ENCODE results near the gene CAMK4.
"Not testable (repeated sequence)": the region's sequence is repeated elsewhere in the genome, so short reads cannot be mapped to it uniquely, and the experiment has no call there.

The CAMK4 gene

DNA sequence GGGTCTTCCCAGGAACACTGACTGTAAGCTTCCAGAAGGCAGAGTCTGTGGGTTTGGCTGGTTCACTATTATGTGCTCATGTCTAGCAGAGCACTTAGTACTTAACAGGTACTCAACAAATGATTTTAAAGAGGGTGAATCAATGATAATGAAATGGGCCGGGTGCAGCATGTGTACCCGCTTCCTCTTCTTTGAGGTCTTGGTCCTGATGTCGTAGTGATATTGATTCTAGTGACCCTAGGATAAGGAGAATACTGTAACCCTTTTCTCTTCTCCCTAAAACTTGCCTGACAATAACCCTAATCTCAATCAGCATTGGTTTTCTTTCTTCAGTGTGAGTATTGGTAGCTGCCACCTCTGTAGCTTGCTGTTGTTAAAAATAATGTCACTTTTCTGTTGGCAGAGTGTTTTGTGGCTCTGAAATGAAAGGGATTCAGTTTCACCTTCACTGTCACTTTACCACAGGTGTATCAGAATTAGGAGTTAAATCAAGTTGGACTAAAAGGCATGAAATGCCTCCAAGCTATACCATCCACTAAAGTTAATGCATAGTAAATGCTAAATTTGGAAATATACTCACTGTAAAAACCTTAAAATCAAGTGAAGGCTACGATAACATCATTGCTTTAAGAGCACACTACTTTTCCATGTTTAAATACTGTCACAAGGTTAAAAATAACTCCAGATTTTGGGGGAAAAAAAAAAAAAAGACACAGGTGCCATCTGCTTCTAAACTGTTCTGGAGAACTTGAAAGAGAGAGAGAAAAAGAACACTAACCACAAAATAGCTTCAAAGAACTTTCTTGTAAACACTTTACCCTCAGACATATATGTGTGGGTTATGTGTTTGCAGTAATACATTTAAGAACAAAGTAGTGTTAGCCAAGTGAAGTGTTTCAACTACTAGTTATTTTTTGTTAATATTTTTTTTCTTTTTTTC lies 6.0 kb downstream of the CAMK4 start:
- DNase-seq, result no peak

DNA sequence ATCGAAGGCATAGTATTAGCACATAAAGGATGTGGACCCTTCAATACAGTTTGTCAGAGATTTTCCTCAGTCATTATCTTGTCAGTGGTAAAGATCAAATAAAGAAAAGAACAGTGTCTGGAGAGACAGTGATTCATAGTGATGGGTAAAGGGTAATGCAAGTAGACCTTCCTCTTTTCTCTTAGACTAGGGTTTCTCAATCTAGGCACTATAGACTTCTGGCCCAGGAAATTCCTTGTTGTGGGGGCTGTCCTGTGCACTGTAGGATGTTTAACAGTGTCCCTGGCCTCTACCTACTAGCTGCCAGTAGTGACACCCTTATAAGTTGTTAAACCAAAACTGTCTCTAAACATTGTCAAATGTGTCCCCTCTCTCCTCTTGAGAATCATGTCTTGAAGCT lies 6.9 kb downstream of the CAMK4 start:
- no peak for DNase-seq

DNA sequence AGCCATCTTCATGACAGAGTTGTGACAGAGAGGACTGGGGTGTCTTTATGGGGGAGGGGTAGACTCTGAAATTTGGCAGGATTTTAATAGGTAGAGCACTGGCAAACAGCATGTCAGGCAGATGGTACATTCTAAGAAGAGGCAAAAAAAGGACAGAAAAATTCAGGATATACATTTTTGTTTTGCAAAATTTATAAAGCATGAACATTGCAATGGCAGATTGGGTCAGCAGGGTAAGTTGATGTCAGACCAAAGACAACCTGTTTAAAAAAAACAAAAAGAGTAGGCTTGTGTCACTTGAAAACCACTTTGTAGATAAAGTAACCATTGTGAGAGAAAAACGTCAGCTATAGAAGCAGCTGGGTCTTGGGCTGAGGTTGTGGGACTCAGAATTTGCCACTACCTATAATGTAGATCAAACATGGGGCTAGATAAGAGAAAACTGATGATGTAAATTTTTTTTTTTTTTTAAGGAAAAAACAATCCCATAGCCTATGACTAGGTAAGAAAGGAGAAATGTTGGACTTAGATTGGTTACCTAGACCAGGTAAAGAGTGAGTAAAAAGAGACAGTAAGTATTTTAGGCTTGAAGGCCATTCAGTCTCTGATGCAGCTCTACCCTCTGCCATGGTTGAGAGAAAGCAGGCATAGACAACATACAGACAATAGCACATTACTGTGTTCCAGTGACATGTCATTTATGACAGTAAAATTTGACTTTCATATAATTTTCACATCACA lies 8.3 kb downstream of the CAMK4 start:
- no peak for DNase-seq

DNA sequence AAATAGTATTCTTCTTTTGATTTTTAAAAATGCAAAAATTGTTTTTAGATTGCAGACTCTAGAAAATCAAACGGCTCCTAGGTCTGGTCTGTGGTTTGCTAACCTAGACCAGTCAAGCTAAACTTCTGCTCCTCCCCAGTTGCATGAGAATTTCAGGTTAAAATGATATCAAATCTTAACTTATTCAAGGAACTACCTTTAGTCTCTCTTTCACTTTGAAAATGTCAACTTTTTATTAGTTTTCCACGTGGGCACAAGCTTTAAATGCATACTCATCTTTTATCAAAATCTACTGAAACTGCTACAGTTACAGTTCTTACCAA lies 8.8 kb downstream of the CAMK4 start:
- DNase-seq, result no peak

DNA sequence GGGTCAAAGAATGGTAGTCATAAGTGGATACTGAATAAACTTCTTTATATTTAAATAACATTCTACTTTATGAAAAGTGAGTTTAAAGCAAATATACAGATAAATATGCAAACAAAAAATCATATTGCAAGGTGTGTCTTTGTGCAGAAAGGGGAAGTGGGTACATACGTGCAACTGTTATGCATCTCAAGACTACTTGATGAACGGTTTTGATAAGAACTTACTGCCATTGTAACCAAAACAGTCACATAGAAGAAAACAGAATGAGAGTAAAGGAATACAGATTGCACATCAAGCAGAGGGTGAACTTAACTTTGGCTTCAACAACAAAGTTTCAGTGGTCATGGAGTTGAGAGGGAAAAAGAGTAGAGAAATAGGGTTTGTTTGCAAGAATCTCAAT lies 9.9 kb downstream of the CAMK4 start:
- DNase-seq, result no peak

DNA sequence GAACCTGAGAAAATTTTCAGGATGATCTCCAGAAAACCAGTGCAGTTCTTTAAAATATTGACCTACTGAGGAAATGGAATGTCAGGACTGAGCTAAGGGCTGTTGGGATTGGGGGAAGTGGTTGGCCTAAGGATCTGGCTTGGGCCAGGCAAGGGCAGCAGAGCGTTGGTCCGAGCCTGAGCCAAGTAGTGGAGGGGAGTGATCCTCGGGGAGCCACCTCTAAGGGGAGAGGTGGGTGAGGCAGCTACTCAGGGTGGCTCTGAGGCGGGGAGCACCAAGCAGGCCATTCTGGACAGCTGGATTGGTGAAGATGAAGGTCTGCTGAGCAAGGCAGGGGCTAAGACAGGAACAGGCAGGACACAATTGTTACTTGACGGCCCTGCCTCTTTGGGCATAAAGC lies 11.5 kb downstream of the CAMK4 start:
- DNase-seq, result no peak

DNA sequence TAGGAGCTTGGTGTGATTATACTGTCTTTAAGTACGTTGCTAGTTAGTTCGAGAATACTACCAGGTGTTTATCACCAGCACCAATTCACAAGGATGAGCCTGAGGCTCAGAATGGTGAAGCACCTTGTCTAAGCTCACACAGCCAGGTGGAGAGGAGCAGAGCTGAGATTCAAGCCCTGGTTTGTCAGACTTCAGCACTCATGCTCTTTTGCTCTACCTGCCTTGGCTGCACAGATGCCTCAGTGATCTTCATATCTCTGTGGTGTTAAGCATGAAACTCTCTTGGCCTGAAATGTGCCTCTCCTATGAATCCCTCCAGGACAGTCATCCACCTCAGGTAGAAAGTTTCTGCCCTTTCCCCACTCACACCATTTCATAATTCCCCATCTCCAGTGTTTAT lies 12.2 kb downstream of the CAMK4 start:
- no peak for DNase-seq

DNA sequence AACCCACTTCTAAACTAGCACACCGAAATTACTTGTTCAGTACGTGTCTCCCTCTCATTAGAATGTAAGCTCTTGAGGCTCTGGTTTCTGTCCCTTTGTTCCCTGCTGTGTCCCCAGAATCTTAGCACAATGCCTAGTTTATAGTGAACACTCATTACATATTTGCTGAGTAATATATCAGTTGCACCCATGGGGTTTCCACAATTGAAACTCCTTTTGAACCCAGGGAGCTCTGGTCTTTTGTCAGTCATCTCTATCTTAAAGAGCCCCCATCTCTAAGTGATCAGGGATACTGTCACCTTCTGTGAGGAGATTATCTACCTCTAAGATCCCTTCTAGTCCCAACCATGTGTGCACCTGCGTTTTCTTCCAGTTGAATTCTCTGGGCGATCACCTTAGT lies 12.8 kb downstream of the CAMK4 start:
- DNase-seq, result no peak

DNA sequence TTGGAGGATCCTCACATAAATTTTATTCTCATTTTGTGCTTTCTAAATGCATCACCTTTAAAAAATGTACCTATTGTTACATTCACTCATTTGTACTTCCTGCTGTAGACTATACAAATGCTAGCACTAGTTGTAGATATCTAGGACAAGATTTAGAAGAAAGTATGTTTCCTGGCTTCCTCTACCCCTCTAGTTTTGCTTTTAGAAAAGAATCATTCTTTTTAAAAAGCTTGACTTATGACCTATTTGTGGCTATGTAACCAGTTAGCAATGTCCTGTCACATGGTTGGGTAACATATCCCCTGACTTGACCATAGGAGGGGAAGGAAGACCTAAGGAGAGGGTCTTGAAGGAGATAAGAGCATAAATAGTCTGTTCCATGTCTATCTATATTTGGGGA lies 13.3 kb downstream of the CAMK4 start:
- no peak for DNase-seq

DNA sequence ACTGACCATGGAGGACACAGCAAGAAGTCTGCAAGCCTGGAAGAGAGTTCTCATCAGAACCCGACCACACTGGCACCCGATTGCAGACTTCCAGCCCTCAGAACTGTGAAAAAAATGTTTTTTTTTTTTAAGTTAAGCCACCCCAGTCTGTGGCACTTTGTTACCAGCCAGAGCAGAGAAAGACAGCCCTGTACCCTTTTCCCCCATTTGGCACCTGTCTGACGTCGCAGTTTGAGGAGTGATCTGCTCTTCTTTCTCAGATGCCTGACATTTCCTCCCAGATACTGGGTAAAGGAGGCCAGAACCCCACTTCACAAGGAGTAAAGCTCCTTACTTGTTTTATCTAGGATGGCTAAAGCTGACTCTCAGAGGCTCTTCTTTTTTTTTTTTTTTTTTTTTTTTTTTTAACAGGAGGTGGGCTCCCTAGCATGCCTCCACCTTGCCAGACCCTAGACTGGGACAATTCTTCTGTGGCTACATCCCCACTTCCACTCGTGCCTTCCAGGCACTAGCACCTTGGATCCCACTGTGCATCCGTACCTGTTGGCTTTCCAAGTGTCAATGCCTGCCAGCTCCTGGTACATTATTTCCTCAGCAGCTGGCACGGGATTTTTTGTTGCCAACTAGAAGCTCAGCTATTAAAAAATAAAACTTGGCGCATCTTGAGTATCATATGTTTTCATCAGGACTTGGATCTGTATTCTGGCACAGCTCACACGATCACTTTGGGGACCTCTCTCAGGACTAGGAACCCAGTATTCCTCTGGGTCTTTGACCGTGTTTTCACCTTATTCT lies 14.4 kb downstream of the CAMK4 start:
- DNase-seq, result no peak

DNA sequence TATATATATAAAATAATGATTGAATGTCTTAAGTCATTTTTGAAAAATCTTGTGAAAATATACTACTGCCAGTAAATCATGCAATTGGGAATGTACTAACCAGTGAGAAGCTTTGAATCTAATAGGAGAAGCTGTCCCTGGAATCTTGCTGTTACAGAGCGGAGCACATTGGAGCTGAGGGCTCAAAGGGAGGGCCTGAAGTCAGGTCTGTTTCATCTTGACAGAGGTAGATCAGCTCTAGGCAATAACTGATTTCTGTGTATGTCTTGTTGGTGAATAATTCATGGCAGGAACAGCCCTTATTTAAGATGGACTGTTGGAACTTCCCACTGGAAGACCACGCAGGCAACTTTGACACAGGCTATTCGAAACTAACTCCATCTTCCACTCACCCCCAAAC lies 17.5 kb downstream of the CAMK4 start:
- DNase-seq, result no peak

DNA sequence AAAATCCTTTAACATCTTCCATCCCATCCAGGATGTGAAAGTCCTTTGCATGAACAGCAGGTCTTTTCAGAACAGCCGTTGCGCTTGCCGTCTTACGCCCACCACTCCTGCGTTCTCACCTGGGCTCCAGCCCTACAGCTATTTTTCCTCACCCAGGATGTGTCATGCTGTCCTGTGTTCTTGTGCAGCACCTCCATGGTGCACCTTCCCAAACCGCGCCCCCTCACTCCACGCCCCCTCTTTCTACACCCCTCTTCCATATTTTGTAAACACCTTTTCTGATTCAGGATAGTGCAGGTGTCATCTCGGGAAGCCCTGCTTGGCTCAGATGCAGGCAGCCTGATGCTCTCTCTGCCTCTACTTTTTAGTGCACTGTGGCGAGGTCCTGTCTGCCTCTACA lies 18.4 kb downstream of the CAMK4 start:
- no peak for DNase-seq

DNA sequence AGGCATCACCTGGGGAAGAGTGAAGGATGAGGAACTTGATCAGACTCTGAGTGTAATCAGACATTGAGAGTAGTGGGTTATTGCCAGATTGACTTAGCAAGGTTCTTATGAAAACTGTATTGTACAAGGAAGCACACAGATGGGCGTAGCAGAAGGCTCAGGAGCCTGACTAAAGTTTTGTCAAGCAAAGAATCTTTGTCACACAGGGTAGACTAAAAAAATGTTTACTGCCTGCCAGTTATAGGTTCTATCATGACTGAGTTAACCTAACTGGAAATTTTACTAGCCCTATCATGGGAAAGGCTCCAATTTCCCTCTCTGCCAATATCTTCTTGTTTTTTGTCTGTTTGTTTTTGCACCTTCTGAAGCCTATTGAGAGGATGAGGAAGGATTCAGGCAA lies 19.1 kb downstream of the CAMK4 start:
- no peak for DNase-seq

DNA sequence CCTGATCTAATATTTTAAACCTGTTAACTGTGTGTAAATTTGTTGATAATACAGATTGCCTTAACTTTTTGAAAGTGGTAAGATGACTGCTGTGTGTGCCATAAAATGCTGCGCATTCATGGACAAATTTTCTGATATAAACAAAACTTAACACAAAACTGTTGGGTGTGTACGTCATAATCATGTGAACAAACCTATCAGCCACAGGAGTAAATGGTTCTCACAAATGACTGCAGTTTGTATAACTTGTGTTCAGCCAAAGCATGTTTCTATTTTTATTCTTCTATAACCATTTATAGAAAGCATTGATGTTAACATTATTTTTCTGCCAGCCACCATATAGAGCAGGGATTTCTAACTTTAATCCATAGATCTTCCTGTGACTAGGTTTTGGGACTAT lies 21.5 kb downstream of the CAMK4 start:
- DNase-seq, result no peak

DNA sequence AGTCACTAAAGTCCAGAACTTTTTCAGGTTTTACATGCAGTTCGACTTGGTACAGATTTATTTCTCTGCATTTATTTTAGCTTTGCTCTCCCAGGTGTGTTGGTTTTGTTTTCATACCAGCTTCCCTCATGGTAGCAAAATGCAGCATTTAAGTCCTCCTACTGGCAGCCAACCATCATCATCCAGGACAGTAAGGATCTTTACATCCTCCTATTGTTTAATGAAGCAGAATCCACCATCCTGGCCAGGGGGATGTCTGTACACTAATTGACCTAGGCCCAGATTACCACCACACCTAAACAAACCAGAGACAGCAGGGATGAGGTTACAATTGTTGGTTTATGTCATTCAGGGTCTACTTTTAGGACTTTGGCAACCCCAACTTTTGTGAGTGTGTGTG lies 22.3 kb downstream of the CAMK4 start:
- DNase-seq, result no peak

DNA sequence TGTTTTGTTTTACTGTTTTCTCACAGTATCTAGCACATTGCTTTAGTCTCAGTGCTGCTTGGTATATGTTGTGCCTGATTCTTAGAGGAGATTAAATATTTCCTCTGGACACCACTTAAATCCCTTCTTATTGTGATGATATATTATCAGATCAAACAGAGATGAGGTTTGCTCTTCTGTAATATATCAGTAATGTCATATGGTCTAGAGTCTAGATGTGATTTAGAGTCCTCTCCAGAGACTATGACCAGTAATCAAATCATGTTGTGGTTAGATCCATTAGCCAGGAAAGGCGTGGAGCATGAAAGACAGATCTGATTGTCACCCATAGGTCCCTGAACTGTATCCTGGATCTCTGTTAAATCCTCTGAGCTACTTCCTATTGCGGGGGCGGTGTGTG lies 24.4 kb downstream of the CAMK4 start:
- no peak for DNase-seq

DNA sequence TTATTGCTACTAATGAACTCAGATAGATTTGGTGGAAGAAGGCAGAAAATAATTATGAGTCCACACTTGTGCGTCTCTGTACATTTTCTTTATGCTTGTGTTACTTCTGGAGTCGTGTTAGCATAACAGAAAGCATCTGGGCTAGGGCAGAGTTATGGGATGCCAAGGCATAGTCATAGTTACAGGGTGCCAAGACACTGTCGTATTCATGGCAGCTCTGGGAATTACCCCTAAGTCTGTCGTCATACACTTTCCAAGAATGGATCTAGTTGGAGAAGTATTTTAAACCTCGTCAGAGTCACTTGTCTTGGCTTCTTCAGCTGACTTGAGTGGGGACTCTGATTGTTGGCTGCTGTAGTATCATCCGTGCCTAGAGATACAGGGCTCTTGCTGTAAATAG lies 27.7 kb downstream of the CAMK4 start:
- no peak for DNase-seq

DNA sequence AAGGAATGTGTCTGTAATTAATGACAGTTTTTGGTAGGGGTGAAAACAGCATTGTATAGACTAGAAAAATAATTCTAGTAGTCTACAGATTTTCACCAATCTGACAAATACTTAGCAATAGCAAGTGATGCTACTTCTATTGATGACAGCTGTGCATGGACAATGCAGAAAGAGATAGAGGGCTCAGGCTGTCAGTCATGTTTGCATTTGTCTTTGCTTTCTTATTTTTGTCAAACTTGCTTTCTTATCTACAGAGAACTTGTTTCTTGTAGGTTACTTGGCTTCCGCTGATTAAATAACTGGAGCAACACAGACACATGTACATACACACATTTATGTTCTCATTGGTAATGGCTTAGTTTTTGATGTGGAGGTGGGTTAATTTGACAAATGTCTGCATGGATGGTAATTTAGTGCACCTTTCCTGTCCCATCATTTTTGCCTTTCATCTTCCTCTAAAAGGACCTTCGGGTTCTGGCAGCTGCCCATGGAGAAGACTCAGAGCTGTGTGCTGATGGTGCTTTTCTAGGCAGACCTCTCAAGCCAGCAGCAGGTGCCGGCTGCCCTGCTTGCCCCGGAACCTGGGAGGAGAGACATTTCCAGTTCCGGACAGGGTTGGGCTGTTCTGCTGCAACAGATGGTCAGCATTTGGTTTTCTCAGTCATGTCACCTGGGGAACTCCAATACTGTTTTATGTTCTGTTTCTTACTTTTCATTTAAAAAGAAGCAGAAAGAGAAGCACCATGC lies 28.8 kb downstream of the CAMK4 start:
- no peak for DNase-seq

DNA sequence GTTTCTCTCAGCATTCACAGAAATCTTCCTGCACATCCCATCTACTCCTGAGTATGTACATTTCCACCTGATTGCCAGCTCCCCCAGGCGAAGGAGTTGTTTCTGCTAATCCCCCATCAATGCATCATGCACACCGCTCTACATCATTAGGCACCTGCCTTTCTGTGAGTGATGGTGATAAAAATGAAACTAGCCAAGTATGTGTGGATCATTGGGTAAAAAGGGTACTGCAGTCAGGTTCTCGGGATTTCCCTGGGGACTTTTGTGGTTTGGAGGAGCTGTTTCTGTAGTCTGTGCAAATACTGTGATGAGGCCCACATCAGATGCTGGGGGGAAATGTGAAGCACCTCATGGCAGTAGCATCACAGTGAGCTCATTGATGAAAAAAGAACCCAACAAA lies 30.4 kb downstream of the CAMK4 start:
- peak; percentile 59 for DNase-seq

DNA sequence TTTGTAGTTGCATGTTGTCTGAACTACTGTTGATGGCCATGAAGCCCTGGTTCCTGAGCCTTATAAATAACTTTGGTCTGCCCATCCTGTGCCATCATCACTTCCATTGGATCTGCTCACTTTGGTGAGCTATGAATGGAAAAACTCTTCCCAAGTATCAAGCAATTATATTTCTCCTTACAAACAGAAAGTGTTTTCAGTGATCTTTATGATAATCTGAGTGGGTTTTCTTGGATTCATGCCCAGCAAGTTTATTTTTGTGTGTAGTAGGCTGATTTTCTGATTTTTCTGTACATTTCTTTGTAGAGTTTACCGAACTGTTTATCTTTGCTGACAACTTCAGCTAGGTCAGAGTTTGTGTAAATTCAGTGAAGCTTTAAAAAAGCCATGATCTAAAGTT lies 31.0 kb downstream of the CAMK4 start:
- no peak for DNase-seq

DNA sequence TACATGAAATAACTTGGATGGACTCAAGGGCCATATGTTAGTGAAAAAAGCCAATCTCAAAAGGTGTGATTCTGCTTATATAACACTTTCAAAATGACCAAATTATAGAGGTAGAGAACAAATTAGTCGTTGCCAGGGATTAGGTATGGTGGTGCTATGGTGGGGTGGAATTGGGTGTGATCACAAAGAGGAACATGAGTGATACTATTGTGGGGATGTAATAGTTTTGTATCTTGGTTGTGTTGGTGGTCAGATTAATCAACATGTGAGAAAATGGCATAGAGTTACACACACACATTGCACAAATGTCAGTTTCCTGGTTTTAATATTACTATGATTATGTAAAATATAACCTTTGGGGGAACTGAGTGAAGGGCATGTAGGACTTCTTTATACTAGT lies 31.9 kb downstream of the CAMK4 start:
- DNase-seq, result no peak

DNA sequence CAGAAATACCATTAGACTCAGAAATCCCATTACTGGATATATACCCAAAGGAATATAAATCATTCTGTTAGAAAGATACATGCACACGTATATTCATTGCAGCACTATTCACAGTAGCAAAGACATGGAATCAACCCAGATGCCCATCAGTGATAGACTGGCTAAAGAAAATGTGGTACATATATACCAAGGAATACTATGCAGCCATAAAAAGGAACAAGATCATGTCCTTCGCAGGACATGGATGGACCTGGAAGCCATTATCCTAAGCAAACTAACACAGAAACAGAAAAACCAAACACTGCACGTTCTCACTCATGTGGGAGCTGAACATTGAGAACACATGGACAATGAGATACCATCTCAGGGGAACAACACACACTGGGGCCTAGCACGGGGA lies 33.4 kb downstream of the CAMK4 start:
- not testable (repeated sequence) for DNase-seq

DNA sequence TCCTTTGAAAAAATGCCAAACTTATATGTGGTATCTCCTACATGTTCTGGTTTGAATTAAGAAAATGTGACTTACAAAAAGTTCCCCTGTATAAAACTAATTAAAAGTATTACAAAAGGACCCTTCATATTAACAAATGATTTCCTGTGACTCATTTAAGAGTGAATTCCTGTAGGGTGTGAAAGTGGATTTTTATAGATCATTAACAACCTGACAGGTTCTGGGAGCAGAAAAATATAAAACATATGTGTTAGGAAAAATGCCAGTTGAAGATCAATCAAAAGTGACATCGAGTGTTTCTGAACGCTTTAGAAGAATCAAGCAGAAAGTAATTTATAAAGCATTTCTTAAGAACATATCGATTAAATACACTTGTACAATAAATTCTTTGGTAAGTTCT lies 35.5 kb downstream of the CAMK4 start:
- no peak for DNase-seq
